Stimulated activated CD4-positive, alpha-beta T cell treated with anti-CD3 and anti-CD28 coated beads, Interleukin-2, amount 100 ng/mL, for 24 hours (primary cell): ENCODE measurements around the gene YY1.
"Not testable (repeated sequence)": the region's sequence is repeated elsewhere in the genome, so short reads cannot be mapped to it uniquely, and the experiment has no call there.

Experiments used
- DNase-seq, 2 donors: peaks; one replicate each; pipeline ENCODE4 v3.0.0-alpha.2; 2020

YY1 gene

DNA sequence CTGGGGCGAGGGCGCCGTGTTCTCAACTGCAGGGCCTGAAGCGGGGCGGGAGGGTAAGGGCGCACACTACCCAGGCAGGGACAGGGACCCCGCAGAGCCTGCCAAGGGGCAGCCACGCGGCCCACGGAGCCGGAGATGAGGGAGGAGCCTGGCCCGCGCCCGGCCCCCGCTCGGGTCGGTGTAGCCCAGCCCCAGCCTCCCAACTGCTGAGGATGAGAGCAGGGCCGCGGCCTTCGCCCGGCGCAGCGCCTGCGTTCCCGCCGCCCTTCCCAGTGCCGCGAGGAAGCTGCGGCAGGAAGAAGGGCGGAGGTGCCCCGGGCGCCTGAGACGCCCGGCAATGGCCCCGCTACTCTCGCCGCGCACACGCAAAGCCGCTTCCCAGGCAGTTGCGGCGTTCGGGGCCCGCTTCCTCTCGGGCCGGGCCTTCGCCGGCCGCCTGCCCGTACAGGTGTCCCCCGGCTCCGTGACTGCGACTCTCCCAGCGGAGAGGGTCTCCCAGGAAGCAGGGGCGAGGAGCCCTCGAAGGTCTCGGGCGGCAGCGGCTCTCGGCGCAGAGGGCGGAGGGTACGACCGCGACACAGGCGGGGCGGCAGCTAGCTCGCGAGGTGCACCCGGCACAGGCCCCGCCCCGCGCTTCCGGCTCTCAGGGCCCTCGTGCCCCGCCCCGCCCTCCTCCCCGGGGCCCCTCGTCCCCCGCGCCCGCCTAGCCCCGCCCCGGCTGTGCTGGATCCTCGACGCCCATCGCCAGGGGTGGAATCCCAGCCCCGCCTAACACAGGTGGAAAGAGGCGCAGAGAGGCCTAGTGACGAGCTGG, 24.8 kb upstream of the YY1 start:
- peak; percentile 95 to 97 for DNase-seq

DNA sequence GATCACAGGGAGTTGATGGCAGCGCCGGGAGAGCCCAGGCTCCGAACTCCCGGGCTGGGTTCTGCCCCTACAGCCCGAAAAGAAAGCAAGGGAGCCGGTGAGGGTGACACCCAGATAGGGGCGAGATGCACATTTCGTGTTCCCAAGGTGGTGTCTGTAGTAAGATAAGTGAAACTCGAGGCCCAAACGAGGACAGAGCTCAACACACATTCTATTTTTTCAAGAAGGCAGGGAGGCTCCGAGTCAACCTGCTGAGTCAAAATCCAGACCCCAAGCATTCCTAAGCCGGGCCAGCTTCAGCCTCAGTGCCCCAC, 24.2 kb upstream of the YY1 start:
- DNase-seq: no peak

DNA sequence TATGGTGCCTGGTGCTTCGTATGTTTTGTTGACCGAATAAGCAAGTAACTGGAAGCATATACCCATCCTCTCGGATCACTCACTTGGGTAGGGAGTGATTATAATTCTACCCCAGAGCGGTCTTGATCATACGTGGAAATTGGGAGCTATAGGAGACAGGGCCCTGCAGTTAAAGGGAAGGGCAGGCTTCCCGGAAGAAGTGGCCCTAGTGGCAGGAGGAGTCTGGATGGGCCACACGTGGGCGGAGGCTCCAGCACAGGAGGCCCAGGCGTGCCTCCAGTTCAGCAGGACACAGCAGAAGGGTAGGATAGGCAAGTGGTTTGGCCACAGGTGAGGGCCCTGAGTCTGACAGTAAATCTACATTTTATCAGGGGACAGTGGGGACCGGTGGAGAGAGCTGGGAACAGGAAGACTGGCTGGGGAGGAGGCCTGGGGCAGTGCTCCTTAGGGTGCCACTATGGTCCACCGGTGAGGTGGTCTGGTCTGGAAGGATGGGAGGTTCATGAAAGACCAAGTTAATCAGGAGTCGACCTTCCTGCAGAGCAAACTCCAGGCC, 23.5 kb upstream of the YY1 start:
- no peak for DNase-seq

DNA sequence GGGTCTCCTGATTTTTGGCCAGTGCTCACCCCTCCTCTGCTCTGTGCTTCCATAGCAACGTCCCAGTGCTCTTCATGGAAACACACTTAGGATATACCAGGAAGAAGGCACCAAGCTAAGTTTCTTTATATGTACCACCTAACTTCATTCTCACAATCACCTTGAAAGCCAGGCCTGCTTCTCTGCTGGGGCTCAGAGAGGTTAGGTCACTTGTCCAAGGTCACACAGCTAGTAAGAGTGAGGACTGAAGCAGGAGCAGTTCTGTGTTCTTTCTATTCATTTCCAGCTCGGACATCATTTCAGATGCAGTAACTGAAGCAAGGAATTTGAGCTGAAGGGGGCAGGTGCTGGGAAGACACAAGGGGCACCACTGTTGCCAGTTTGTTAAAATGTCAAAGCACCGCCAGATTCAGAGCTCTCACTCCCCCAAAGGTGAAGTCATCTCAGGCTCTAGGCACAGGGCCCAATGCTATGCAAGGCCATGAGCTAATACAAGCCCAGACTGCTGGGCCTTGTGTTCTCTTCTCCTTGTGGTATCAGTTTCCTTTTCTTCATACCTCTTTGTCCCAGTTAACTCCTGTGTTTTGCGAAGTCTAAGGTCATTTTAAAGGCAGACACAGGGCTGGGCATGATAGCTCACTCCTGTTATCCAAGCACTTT, 19.7 kb upstream of the YY1 start:
- no peak for DNase-seq

DNA sequence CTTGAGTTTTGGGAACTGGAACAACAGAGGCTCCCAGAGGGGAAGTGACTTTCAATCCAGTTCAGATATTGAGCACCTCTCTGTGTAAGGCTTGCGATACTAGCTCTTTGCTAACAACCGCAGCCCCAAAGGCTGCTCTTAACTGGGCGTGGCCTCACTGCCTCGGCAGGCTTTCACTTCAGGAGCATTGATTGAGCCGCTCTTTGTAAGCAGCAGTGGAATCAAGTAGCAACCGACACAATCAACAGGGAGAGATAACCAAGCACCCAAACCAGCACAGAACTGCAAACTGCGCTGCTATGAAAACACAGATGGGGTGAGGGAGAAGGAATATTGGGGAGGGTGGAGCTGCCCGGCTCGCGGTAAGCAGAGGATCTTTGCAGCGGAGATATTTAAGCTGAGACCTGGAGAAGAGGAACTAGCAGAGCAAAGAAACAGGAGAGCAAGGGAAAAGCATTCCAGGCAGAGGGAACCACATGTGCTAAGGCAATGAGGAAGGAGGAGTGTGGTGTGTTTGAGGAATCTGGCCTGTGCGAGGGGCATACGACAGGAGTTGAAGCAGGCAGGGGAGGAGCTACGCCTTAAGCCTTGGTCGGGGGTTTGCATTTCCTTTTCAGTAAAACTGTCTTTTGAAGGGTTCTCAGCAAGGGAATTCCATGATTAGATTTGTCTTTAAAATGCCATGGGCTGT, 17.3 kb upstream of the YY1 start:
- peak; percentile 69 to 70 for DNase-seq

DNA sequence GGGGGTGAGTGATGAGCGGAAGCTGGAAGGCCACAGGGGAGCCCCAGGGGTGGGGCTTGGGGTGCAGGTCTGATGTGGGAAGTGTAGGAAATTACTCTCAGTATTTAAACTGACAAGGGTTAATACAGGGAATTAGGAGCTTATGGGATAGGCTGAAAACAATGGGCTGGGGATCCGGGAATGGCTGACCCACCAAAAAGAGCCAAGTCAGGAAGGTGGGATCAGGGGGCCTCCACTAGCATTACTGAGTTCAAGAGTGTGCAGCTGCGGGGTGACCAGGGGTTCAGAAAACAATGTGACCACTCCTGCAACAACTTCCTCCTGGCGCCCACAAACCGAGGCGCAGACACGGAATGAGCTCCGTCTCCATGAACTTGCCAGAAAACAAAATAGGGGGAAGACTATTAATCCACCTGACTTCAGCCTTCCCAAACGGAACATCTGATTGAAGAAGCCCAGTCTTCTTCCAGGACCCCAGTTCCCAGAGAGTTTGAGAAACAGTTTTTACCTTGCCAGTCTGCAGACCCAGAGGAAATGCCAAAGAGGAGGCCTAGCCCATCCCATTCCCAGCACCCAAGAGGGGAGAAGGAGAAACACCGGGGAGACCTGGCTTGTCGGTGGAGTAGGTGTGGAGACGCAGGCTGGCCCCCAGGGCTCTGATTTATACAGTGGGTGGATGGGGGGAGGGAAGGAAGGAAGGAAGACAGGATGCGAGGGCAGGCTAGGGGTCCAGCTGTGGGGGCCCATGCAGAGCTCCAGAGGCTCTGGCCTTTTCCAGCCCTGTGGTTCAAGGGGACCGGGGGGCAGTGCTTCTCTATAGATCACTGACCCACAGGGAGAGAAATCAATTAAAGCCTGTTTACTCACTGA, 16.5 kb upstream of the YY1 start:
- DNase-seq: no peak

DNA sequence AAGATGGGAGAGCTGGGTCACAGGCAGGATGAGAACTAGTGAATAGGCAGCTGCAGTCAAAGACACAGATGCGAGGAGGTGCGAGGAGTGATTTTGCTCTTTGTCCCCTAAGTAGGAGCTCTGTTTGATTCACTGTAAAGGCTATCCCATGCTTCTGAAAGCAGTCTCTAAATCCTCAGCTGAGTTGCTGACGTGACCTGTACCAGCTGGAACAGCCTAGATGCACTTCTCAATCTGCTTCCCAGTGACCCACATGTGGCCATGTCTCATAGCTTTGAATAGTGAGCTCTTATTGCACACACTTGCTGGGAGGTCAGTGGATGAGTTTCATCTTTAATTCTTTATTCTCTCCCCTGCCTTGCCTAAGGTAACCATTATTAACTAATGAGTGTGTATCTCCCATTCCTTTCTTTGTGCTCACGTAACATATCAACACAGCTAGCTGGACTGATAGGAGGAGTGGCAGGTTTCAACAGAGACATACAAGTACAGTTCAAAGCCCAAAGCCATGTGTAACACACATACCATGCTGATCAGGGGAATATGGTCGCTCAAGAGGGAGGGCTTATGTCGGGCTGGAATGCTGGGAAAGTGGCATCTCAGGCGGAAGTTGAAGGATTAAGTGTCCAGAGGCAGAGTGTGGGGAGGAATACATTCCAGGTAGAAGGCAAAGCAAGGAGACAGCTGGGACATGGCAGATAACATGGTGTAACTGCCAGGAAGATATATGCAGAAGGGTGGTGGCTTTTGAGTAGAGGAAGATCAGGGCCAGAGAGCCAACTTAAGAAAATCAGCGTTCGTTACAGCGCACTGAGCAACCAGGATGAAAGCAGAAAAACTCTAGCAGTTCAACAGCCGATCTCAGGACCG, 15.4 kb upstream of the YY1 start:
- no peak for DNase-seq

DNA sequence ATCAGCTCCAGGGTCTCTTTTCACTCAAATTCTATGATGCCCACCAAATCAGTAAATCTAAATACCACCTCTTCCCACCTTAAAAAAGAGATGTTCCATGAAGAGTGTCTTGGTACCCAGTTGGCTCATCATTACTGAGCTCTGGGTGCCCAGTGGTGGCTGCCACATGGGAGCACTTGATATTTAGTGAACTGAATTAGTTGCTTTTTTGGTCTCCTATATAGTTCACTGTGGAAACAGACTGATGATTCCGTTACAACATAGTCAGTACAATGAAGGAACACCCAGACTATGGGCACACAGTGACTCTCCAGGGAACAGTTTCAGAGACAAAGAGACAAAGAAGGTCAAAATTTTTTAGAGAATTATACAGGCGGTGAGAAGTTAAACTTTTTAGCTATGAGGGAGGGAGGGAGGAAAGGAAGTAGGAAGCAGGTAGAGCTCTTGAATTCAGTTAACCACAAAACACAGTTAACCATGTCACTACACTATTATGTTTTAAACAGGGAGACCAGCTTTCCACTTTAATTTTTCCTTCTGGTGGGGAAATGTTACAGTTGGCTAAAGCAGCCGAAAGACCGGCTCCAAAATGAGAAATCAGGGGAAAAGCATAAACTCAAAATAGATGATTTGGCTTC, 14.6 kb upstream of the YY1 start:
- DNase-seq: no peak

DNA sequence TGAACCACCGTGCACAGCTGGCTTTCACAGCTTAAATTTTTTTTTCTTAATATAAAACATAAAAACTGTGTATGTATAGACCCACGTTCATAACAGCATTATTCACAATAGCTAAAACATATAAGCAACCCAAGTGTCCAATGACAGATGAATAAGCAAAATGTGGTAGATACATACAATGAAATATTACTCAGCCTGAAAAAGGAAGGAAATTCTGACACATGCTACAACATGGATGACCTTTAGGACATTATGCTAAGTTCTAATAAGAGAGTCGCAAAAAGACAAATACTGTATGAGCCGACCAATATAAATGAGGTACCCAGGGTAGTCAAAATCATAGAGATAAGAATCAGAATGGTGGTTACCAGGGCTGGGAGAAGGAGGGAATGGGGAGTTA, 13.8 kb upstream of the YY1 start:
- DNase-seq: no peak

DNA sequence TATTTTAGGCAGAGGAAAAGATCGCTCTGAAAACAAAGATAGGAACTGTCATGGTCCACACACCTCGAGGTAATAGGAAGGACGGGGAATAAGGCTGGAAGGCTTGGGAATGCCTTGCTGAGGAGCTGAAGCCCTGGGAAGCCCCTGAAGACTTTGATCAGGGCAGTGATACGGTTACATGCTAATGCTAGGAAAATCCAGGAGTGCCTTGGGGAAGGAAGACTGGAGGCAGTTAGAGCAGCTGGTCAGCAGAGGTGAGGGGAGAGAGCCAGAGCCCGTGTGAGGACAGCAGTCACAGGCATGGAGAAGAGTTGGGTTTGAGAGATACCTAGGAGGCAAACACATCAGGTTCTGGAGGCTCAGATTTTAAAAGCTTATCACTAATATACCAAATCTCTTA, 8.6 kb upstream of the YY1 start:
- no peak for DNase-seq

DNA sequence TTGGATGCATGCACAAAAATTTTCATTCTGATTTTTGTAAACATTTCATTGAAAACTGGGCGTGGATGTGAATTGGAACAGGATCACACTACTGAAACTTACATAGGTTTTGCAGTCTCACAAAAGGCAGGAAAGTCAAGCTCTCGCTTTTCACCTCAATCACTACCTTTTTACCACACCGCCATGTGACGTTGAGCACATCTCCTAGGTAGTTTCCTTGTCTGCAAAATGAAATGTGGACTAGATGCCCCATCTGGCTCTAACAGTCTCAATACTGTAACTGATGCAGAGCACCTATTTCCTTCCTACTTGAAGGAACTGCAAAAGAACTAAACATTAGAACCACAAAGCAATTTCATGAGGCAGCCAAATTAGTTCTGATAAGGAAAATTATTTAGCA, 4.4 kb upstream of the YY1 start:
- no peak for DNase-seq

DNA sequence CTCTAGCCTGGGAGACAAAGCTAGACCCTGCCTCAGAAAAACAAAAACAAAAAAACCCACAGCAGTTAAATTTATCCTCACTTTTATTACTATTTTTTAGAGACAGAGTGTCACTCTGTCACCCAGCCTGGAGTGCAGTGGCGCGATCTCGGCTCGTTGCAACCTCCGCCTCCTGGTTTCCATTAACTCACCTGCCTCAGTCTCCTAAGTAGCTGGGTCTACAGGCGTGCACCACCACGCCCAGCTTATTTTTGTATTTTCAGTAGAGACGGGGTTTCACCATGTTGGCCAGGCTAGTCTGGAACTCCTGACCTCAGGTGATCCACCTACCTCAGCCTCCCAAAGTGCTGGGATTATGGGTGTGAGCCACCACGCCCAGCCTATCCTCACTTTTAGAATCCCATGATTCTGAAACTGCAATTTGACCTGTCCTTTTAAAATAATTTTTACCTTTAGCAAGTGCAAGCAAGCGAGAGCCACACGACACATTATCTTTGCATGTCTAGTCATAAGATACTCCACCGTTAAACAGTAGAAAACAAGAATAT, 2.6 kb upstream of the YY1 start:
- DNase-seq: not testable (repeated sequence)

DNA sequence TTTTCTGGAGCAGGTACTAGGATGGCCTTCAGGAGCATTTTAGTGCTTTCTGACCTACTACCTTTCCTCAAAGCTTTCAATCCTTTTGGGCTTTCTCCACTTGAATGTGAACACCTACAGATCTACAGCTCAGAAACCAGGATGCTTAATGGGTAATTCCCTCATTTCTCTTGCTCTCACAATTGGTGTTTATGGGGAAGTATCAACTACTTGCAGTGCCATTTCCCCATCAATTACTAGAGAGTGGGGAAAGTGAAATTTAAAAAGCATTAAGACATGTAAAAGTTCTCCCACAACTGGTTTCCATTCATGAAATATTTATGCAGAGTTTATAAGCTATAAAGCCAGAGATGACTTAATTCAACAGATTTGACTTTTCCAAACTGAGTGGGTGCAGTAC, 2.1 kb upstream of the YY1 start:
- no peak for DNase-seq

DNA sequence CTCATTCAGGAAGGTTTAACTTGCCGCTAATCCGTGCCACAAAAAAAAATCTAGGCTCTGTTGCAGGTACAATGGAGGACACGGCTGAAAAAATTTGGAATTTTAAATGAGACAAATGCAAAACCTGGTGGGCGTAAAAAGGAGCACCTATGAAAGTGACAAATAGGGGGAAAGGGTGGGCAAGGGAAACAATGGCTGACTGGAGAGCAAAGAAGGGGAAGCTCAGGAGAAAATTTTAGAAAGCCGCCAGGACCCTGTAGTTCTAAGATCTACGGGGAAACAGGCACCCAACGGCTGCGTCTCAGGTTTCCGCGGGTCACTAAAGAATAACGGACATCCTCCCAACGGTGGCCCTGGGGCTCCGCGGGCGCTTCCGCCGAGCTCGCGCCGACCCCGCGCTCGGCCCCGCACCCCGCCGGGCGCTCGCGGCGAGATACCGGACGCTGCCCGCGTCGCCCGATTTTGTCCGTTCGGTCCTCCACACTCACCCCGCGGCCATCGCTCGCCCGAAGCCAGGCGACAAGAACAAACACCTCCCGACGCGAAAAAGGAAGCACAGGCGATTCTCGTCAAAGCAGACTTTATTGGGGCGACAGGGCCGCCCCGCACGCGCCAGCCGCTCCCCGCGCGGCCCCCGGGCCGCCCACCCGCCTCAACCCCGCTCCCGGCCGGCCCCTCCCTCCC, 1.1 kb upstream of the YY1 start:
- peak; percentile 57 to 67 for DNase-seq

DNA sequence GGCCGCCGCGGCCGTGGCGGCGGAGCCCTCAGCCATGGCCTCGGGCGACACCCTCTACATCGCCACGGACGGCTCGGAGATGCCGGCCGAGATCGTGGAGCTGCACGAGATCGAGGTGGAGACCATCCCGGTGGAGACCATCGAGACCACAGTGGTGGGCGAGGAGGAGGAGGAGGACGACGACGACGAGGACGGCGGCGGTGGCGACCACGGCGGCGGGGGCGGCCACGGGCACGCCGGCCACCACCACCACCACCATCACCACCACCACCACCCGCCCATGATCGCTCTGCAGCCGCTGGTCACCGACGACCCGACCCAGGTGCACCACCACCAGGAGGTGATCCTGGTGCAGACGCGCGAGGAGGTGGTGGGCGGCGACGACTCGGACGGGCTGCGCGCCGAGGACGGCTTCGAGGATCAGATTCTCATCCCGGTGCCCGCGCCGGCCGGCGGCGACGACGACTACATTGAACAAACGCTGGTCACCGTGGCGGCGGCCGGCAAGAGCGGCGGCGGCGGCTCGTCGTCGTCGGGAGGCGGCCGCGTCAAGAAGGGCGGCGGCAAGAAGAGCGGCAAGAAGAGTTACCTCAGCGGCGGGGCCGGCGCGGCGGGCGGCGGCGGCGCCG, 381 bp downstream of the YY1 start:
- DNase-seq: peak in 1 of 2 donors; percentile 22

DNA sequence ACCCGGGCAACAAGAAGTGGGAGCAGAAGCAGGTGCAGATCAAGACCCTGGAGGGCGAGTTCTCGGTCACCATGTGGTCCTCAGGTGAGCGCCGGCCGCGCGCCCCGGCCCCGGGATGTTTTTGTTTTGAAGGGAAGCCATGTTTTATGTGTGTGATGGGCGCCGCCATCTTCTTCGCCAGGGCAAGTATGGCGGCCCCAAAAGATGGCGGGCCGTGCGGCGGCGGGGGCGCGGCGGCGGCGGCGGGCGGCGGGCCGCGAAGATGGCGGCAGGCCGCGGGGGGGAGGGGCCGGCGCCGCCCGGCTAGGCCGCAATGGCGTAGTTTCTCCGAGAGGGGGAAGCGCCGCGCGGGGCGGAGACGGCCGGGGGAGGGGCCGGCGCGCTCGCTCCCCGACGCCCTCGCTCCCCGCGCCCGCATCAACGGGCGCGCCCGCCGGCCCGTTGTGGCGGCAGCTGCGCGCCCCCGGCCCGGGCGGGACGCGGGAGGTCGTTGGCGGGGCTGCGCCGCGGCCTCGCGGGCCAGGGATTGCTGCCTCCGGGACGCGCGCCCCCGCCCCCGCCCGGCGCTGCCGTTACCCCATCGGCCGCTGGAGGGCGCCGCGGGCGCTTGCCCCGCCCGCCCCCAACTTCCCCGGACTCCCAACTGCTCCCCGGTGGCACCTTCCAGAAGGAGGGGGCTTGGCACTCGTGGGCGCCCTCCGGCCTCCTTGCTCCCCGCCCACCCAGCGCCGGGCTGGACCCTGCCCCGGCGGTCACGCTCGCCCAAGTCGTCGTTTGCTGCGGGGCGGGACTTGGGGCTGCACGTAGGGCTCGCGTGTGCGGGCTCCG, 1.1 kb downstream of the YY1 start:
- DNase-seq: peak; percentile 86 to 88

DNA sequence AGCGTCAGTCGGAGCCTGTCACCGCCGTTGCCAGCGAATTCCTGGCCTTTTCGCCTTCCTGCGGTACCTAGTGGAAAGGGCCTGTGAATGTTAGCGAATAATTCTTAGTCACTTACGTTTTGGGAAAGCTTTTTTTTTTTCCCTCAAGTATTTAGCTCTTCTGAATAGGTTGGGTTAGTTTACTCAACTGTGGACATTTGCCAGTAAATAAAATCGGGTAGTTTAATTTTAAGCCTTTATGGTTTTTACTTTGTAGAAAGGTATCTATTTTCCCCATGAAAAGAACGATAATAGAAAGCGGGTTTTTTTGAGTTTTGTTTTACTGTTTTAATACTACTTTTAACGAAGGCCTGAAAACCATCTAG, 1.7 kb downstream of the YY1 start:
- no peak for DNase-seq

DNA sequence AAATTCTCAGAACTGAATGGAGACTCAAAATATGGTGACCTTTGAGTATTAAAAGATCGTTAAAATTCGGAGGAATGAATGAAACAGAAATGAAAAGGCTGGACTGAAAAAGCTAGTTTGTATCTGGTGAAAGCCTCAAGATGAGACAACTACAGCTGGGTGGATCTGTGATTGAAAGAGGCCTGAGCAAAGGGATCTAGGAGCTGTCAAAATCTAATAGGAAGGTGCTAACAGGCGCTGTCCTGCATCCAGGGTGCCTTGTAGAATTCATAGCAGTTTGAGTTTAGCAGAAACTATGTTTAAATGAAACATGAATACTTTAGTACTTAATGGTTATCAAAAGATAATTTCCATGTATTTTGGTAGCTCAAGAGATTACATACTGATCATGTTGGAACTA, 2.3 kb downstream of the YY1 start:
- DNase-seq: no peak

DNA sequence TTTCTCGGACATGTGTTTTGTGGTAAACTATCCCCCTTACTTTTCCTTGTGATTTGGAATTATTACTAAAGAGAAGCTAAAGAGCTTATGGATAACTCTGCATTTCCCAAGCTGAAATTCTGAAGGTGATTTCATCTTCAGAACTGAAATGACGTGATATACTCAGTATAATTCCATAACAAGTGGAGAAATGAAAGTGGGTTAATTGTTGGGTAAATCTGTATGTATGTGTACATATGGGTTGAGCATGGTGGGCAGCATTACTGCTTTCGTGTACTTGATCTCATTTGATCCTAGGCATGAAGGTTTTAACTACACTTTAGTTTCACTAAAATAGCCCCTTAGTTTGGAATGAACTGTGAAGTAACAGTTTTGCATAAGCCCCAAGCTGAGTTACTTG, 4.1 kb downstream of the YY1 start:
- no peak for DNase-seq
